Amniotic epithelial cell (primary cell): Measurements from ENCODE around the gene FCHSD1.

Experiments
- DNase-seq: peaks from one replicate; pipeline ENCODE4 v3.0.0-alpha.2; 2010; ENCODE audit warnings: low read depth

Gene FCHSD1

DNA sequence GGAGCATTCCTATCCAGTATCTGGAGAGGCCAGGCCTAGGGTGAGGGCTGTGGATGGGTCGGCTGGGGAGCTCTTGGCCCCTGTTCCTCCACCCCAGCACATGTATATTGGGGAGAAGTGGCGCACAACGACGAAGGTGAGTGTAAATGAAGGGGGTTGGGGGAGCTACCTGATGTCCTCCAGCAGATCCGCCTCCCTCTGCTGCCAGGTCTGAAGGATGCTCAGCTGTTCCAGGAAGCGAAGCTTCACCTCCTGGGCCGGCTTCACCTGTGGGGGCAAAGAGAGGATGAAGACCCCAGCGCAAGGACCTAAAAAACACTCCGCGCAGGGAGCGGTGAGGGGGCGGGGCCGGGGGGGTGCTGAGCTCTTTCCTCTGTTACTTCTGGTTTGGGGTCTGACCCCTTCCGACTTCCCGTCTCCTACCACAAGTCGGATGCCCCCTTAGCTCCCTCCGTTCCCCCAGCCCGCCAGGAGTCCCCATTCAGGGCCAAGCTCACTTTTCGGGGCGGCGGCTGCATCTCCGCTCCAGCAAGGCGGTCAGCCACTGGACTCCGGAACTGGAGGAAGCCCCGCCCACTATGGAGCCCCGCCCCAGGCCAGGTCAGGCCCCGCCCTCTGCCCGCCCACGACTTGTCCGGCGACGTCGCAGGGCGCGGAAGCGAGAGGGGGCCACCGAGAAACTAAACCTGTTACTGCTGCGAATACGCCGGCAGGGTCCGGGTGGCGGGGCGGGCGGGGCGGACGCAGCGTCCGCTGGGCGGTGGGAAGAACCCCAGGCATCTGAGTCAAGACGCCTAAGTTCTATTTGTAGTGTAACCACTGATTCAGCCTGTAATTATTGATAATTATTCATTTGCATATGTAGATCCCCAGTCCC lies at the start of gene FCHSD1:
FCHSD1 (minus strand) TSS at position 568 of the 877 bp plus-strand sequence; CDS start at position 518, 50 bp downstream.
- peak; percentile 64 for DNase-seq

- no peak for DNase-seq
These were observed 46.4 kb upstream of the FCHSD1 start for GRCh38 chr5:141697586-141697985.

DNA sequence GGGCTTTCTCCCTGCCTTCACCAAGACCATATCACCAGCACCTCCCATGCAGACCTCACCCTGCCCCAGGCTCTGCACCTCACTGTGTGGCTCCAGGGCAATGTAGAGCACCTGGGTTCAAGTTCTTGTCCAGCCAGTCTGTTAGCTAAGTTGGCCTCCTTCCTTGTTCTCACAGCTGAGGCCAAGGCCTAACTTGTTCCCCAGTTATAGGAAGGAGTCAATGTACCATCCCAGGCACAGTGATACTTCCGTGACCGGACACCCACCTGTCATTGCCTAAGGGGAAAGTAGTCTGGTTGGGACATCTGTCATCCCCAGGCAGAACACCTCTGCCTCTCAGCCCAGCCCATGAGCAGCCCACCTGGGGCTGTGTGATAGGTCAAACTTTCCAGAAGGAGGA lies 45.2 kb upstream of the FCHSD1 start:
- DNase-seq = no peak

DNA sequence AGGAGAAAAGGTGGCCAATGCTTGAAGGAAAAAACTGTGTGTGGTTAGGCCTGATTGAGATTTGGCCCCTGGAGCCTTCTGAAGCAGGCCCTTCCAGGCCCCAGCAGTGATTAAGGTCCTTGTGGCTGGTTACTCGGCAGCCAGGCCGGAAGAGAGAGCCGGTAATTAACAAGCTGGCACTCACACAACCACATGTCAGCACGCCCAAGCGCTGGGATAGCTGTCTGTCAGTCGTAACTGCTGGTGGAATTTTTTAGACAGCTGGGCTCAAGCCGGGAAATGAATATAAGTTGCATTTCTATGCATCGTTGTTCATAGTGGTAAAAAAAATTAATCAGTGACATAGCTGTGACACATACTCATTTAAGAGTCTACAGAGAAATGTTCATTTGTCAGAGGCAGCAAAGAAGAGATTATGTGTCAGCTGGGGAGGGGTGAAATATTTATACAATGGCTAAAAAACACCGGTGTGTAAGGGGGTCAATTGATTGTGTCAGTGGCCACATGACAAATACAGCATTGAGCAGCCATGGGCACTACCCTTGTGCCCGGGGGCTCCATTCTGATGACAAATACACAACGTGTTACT lies 44.5 kb upstream of the FCHSD1 start:
- DNase-seq = no peak

DNA sequence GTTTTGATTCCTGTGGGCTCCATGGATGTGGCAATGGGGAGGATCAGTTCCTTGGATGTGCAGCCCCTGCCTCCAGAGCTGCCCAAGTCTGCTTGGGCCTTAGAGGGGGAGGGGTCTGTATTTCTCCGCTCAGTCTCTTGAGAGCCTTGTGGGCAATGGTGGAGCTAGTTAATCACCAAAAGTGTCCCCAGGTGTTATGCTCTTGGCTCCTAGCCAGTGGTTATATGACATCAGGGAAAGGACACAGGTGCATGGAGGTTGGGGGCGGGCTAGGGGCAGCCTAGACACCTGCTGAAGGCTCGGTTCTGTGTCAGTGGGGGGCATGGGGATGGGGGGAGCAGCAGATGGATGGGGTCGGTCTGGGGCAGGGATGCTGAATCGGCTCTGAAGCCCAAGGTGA lies 43.3 kb upstream of the FCHSD1 start:
- DNase-seq = no peak

DNA sequence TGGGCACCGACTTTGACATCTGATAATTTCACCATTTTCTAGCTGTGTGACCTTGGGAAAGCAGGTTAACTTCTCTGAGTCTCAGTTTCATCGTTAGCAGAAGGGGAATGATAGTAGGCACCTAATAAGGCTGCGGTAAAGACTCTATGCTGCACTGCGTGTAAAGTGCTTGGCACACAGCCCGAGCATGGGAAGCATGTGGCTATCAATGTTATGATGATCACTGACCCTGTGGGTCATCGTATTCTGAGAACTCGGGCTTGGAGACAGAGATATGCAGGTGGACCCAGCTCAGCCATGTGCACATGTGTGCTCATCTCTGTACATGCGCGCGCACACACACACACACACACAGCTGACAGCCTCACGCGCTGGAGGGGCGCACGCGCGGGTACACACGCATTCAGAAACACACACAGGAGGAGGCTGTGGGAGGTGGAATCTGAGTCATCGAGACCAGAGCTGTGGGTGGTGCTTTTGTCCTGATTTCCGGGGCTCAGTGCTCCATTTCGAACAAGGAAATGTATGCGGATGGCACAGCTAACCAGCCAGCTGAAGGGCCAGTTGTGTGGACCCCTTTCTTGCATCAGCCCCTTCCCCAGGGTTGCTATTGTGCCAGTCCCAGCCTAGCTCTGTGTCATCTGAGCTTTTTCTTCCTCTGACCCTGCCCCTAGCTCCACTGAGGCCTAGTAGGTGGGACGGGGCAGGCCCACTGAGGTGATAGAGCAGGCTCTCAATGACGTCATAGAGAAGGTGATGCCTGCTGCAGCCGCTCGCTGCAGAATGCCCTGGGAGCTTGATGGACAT lies 41.9 kb upstream of the FCHSD1 start:
- peak; percentile 72 for DNase-seq

DNA sequence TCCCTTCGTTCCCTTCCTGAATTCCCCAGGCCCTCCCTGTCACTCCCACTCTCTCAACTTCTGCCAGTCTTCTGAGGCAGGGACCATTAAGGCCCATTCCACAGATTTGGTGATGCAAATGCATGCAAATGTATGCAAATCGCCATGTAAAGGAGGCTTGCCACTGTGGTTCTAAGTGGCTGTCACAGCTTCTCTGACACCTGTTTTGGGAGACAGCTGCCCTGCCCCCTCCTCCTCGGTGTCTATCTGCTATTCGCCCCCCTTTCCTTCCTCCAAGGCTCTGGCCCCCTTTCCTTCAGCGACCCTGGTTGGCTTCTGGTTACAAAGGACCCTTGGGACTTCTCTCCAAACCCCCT lies 41.3 kb upstream of the FCHSD1 start:
- no peak for DNase-seq

DNA sequence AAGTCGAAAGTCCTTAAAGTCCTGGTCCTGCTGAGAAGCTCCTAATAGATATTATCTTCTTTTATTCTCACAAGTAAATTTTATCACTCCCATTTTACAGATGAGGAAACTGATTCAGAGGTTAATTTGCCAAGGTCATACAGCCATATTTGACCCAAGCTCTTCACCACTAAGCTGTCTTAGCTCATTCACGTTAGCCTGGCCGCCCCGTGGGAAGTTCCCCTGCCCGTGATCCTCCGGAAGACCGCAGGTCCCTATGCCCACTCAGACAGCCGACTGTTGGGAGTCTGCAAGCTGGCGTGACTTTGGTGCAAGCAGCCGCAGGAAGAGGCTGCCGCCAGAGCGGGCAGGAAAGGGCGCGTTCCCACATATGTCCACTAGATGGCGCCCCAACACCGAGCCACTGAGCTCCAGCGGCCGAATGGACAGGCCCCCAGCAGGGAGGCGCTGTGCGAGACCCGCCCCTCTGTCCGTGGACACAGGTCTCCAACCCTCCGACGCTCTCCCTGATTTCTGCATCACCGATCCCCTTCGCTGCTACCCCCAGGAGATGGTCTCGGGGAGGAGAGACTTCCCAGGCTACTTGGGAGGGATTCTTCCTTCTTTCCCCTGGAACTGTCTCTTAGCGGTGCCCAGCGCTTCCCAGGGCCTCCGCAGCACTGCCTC lies 40.8 kb upstream of the FCHSD1 start:
- peak; percentile 56 for DNase-seq

GRCh38 chr5:141691286-141691866 lies 40.2 kb upstream of the FCHSD1 start:
- DNase-seq = no peak

- peak; percentile 34 for DNase-seq
These were observed 35.6 kb upstream of the FCHSD1 start for GRCh38 chr5:141686648-141687416.

DNA sequence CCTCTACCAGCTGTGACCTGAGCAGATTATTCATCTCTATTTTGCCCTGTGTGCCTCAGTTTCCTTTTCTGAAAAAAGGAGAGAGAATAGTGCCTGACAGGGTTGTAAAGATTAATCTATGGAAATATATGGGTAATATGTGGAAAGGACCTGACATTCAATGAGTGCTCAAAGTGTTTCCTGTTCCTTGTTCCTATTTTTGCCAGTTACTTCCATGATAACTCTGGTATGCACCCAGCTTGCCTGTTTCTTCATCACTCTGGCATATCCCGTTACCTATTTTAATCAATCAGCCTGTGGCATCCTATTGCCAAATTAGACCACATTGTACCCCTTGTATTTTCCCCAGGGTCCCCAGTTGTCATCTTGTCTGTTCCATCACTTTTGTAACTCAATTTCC lies 34.4 kb upstream of the FCHSD1 start:
- no peak for DNase-seq

GRCh38 chr5:141683596-141684141 lies 32.5 kb upstream of the FCHSD1 start:
- no peak for DNase-seq

DNA sequence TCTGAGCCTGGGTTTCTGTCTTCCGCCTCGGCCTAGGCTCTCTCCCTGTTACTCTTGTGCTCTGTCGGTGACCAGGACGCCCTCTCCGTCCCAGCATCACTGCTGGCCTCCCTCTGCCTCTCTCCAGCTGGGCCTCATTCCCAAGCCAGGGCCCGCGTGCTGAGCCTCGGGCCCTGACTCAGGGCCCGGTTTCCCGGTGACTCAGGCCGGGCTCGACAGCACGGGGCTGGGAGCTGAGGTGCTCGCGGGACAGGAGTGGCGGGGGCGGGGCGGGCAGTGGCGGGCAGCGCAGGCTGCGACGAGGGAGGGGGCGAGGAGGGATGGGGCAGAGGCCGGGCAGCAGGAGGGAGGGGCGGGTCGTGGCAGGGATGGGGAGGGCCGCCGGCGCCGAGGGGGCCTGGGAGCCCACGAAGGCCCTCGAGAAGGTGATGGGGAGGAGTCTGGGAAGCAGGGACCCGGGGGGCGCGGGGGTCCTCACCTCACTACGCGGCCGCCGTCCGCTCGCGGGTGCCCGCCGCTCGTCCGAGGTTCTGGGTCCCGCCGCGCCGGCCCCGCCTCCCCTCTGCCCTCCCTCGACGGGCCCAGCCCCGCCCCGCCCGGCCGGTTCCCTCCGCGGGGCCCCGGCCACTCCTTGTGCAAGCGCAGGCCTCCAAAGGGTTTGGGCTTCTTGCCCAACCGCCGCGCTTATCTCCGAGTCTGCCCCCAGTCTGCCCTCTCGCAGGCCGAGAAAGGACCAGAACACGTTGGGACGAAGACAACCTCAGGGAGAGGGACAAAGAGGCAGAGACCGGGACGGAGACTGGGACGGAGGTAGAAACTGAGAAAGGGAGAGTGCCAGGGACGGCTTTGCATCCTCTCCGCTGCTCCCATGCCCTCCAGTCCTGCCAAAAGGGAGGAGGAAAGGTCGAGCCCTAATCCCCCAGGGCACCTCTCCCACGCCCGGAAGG lies 30.8 kb upstream of the FCHSD1 start, which contains the start of gene ARAP3:
ARAP3 (minus strand) TSS at position 536 of the 947 bp plus-strand sequence. CDS start 1,744 bp downstream, outside the sequence.
- DNase-seq = peak; percentile 86

GRCh38 chr5:141681295-141681694 lies 30.1 kb upstream of the FCHSD1 start:
- no peak for DNase-seq

- DNase-seq = no peak
These were observed 29.6 kb upstream of the FCHSD1 start for GRCh38 chr5:141680751-141681201.

DNA sequence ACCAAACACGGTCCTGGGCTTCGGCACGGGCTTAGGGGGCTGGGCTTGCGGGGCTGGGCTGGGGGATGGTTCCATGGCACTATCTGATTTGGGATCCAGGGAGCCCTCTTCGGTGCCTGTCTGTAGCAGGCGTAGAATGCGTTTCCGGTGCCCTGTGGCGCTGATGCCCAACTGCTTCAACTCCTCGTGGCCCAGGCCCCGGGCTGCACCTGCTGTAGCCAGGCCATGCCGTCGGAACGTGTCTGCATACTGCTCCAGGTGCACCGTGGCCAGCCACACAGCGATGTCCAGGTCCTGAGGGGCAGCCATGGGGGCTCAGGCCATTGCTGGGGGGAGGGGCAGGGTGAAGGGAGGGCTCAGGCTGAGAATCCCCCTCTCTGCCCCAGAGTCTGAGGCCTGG lies 29.0 kb upstream of the FCHSD1 start:
- no peak for DNase-seq

- no peak for DNase-seq
These were observed 26.2 kb upstream of the FCHSD1 start for GRCh38 chr5:141677415-141677814.

- no peak for DNase-seq
These were observed 24.5 kb upstream of the FCHSD1 start for GRCh38 chr5:141675672-141676071.

DNA sequence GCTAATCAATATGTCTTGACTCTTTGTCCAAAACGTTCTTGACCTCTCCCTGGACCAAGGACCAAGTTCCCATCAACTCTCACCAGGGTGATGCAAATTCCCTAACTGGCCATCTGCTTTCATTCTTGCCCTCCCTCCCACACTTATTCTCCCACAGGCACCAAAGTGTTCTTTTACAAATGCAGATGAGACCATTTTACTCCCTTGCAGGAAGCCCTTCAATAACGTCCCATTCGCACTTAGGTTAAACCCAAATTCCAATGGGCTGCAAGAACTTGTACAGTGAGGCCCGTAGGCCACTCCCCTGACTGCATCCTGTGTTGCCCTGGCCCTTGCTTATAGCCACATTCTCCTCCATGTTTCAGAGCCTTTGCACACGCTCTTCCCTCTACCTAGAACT lies 23.5 kb upstream of the FCHSD1 start:
- no peak for DNase-seq
